ENCODE data around the gene EXOC4.

EXOC4 gene

GRCh38 chr7:133858311-133858710, 605.4 kb downstream of the EXOC4 start:
- TF ChIP-seq CTCF (IDR thresholded peaks at IDR 0.05; ENCODE audit: insufficient read depth, low read depth, low read length, missing control alignments): no peak
- DNase-seq (ENCODE audit: low read depth): peak; percentile 28
- no peak overlapping the region for H3K4me3 ChIP-seq (ENCODE audit: low read length)

DNA sequence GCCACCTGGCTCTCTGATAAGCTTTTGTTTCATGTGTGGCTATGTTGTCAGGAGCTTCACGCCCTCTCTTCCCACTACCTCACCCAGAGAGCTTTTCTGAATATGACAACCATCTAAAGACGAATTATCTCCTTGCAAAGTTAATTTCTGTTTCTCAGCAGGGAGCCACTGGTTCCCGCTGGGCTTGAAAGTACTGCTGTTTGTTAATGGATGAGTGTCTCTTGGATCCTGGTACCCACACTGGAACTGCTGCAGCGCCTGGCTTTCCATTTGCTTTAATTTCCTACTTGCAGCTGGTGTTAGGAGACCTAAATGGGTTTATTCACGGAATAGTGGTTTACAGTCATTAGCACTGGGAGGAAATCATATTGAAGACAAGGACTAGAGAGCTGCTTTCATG, 606.4 kb downstream of the EXOC4 start:
- DNase-seq (ENCODE audit: low read depth): no peak
- TF ChIP-seq CTCF (IDR thresholded peaks at IDR 0.05; ENCODE audit: insufficient read depth, low read depth, low read length, missing control alignments): no peak

DNA sequence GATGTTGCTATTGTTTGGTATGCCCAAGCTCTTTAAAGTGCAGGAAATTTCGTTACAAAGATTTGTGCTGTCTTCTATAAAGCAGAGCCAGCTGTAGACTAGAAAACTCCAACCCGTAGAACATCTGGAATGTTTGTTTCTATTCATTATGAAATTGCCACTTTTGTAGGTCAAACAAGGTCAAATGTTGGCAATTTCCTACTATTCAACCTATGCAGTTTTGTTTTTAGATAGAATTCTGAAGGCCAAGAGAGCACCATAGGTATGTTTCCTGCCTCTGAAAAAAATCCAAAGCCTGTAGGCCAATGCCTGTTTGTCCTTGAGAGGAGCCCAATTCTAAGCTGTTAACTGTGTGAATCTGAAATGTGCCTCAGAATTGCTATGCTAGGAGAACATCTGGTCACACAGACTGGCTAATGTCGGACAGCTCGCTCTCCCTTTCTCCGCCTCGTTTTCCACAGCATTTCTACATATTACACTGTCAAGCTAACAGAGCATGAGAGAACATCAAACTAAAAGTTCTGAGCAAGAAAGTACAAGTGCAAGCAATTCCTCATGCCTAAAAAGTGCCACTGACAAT, 607.1 kb downstream of the EXOC4 start:
- H3K4me3 ChIP-seq (ENCODE audit: low read length): no peak overlapping the region
- no peak for DNase-seq (ENCODE audit: low read depth)
- no peak for TF ChIP-seq CTCF (IDR thresholded peaks at IDR 0.05; ENCODE audit: insufficient read depth, low read depth, low read length, missing control alignments)

More for the DNA sequence above, 606.4 kb downstream of the EXOC4 start:
- no peak overlapping the region for H3K4me3 ChIP-seq (ENCODE audit: low read length)

GRCh38 chr7:133860628-133861335, 607.9 kb downstream of the EXOC4 start:
- H3K4me3 ChIP-seq (ENCODE audit: low read length): no peak overlapping the region
- no peak for DNase-seq (ENCODE audit: low read depth)
- TF ChIP-seq CTCF (IDR thresholded peaks at IDR 0.05; ENCODE audit: insufficient read depth, low read depth, low read length, missing control alignments): no peak

DNA sequence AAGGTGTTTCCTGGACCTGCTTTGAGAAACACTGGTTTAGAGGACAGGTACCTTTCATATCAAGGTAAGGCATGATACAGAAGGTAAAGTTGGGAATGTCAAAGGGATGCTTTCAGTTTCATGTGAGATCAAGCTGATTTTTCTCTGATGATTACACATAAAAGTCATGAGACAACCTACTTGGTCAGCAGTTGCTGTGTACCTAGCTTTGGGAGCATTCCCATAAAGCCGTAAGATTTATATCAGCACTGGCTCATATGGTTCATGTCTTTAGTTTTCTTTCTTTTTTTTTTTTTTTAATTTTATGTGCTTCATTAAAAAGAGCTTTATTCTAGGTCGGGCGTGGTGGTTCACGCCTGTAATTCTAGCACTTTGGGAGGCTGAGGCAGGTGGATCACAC, 609.0 kb downstream of the EXOC4 start:
- H3K4me3 ChIP-seq (ENCODE audit: low read length): no peak overlapping the region
- DNase-seq (ENCODE audit: low read depth): no peak
- no peak for TF ChIP-seq CTCF (IDR thresholded peaks at IDR 0.05; ENCODE audit: insufficient read depth, low read depth, low read length, missing control alignments)

GRCh38 chr7:133863362-133864061, 610.6 kb downstream of the EXOC4 start:
- no peak overlapping the region for H3K4me3 ChIP-seq (ENCODE audit: low read length)
- TF ChIP-seq CTCF (IDR thresholded peaks at IDR 0.05; ENCODE audit: insufficient read depth, low read depth, low read length, missing control alignments): no peak
- no peak for DNase-seq (ENCODE audit: low read depth)
